Parathyroid adenoma (tissue), 2 donors: ENCODE results near the gene ALCAM.

Source experiments
- H2AFZ ChIP-seq: fragments of 300-600 bp; sonication (generic); one replicate; pipeline ENCODE4 v1.7.0; 2017; ENCODE audit warnings: antibody characterized with exemption, mild to moderate bottlenecking
- H3K27ac ChIP-seq: fragments of 300-600 bp; sonication (generic); one replicate; pipeline ENCODE4 v1.7.0; 2017
- H3K27me3 ChIP-seq: fragments of 300-600 bp; sonication (generic); one replicate; pipeline ENCODE4 v1.7.0; 2017; ENCODE audit warnings: low read length; ENCODE audit not compliant: control insufficient read depth, insufficient read depth
- H3K36me3 ChIP-seq: fragments of 300-600 bp; sonication (generic); one replicate; pipeline ENCODE4 v1.7.0; 2017; ENCODE audit warnings: low read length; ENCODE audit not compliant: control insufficient read depth, insufficient read depth
- H3K4me1 ChIP-seq: fragments of 300-600 bp; sonication (generic); one replicate; pipeline ENCODE4 v1.7.0; 2017; ENCODE audit warnings: control low read depth
- H3K4me2 ChIP-seq: fragments of 300-600 bp; sonication (generic); one replicate; pipeline ENCODE4 v1.7.0; 2017; ENCODE audit warnings: low read length
- H3K4me3 ChIP-seq: fragments of 300-600 bp; sonication (generic); one replicate; pipeline ENCODE4 v1.7.0; 2017; ENCODE audit warnings: low read depth, low read length
- H3K79me2 ChIP-seq: fragments of 300-600 bp; sonication (generic); one replicate; pipeline ENCODE4 v1.7.0; 2017; ENCODE audit warnings: control low read depth
- H3K9ac ChIP-seq: fragments of 300-600 bp; sonication (generic); one replicate; pipeline ENCODE4 v1.7.0; 2017; ENCODE audit warnings: mild to moderate bottlenecking
- H3K9me3 ChIP-seq: fragments of 300-600 bp; sonication (generic); one replicate; pipeline ENCODE4 v1.7.0; 2017; ENCODE audit warnings: low read length; ENCODE audit not compliant: control insufficient read depth
- CTCF ChIP-seq: fragments of 300-600 bp; sonication (generic); IDR thresholded peaks from one replicate; pipeline ENCODE4 v1.7.0; 2017; ENCODE audit warnings: antibody characterized with exemption, mild to moderate bottlenecking
- donor health status: primary hyperparathyroidism.

The ALCAM gene

GRCh38 chr3:105324951-105325350 lies 41.8 kb upstream of the ALCAM start:
- Histone ChIP-seq H3K4me1 (no peaks in the 10 kb centered on the region), H2AFZ (no peak overlapping the region), H3K4me2 (no peak overlapping the region), H3K27ac (no peak overlapping the region), H3K79me2 (no peaks in the 10 kb centered on the region), H3K9ac (no peak overlapping the region), H3K4me3 (no peak overlapping the region), H3K27me3 (no peaks in the 10 kb centered on the region), H3K36me3 (no peaks in the 10 kb centered on the region), H3K9me3 (no peaks in the 10 kb centered on the region)
- TF ChIP-seq CTCF: no peak

GRCh38 chr3:105327662-105328337 lies 38.9 kb upstream of the ALCAM start:
- Histone ChIP-seq H3K27me3 (no peaks in the 10 kb centered on the region), H3K36me3 (no peaks in the 10 kb centered on the region), H2AFZ (no peak overlapping the region), H3K27ac (no peak overlapping the region), H3K79me2 (no peaks in the 10 kb centered on the region), H3K9ac (no peak overlapping the region), H3K9me3 (no peaks in the 10 kb centered on the region), H3K4me1 (no peaks in the 10 kb centered on the region), H3K4me2 (no peak overlapping the region), H3K4me3 (no peak overlapping the region)
- no peak for TF ChIP-seq CTCF

GRCh38 chr3:105328338-105328730 lies 38.4 kb upstream of the ALCAM start:
- H3K4me3 ChIP-seq: no peak overlapping the region
- no peaks in the 10 kb centered on the region for H3K27me3 ChIP-seq
- no peak overlapping the region for H3K4me2 ChIP-seq
- H3K4me1 ChIP-seq: no peaks in the 10 kb centered on the region
- no peaks in the 10 kb centered on the region for H3K36me3 ChIP-seq
- H2AFZ ChIP-seq: no peak overlapping the region
- no peaks in the 10 kb centered on the region for H3K9me3 ChIP-seq
- TF ChIP-seq CTCF: no peak
- H3K27ac ChIP-seq: no peak overlapping the region
- no peak overlapping the region for H3K9ac ChIP-seq
- H3K79me2 ChIP-seq: no peaks in the 10 kb centered on the region

- H3K4me2 ChIP-seq: no peak overlapping the region
- H3K27me3 ChIP-seq: no peaks in the 10 kb centered on the region
- no peaks in the 10 kb centered on the region for H3K36me3 ChIP-seq
- TF ChIP-seq CTCF: no peak
- H3K4me1 ChIP-seq: no peaks in the 10 kb centered on the region
- no peaks in the 10 kb centered on the region for H3K79me2 ChIP-seq
- H3K4me3 ChIP-seq: no peak overlapping the region
- H3K9me3 ChIP-seq: no peaks in the 10 kb centered on the region
- no peak overlapping the region for H2AFZ ChIP-seq
- no peak overlapping the region for H3K9ac ChIP-seq
- no peak overlapping the region for H3K27ac ChIP-seq
Measured at GRCh38 chr3:105332961-105333360, 33.7 kb upstream of the ALCAM start.
